ENCODE results near the gene QRICH2.
"Not testable (repeated sequence)": the region's sequence is repeated elsewhere in the genome, so short reads cannot be mapped to it uniquely, and the experiment has no call there.

The QRICH2 gene

DNA sequence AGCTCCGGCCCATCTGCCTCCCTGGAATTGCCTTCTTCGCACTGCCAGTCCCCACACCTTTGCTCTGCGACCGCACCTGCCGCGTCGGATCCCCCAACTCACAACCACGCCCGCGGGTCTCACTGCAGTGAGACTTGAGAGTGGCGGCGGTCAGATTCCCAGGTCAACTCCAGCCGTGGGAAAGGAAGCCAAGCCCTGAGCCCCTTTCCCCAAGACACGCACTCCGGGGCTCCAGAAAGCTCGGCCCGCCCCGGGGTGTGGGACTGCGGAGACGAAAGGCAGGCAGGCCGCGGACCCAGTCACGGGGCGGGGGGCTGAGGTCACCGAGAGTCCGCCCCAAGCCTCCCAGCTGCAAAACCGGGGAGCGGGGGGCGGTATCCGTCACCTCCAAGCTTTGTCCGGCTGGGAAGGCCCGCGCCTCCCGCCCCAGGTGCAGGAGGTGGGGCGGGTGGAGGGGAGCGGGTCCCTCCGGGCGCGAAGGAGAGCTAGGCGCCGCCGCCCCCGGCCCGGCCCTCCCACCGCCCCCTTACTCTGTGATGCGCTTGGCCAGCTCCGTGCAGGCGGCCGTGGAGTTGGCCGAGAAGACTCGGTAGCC, 45.0 kb upstream of the QRICH2 start:
- TF ChIP-seq, protein P1, sequence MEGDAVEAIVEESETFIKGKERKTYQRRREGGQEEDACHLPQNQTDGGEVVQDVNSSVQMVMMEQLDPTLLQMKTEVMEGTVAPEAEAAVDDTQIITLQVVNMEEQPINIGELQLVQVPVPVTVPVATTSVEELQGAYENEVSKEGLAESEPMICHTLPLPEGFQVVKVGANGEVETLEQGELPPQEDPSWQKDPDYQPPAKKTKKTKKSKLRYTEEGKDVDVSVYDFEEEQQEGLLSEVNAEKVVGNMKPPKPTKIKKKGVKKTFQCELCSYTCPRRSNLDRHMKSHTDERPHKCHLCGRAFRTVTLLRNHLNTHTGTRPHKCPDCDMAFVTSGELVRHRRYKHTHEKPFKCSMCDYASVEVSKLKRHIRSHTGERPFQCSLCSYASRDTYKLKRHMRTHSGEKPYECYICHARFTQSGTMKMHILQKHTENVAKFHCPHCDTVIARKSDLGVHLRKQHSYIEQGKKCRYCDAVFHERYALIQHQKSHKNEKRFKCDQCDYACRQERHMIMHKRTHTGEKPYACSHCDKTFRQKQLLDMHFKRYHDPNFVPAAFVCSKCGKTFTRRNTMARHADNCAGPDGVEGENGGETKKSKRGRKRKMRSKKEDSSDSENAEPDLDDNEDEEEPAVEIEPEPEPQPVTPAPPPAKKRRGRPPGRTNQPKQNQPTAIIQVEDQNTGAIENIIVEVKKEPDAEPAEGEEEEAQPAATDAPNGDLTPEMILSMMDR (conservative IDR thresholded peaks at IDR 0.05): no peak
- peak overlapping the region; percentile 97 for H3K27ac ChIP-seq

DNA sequence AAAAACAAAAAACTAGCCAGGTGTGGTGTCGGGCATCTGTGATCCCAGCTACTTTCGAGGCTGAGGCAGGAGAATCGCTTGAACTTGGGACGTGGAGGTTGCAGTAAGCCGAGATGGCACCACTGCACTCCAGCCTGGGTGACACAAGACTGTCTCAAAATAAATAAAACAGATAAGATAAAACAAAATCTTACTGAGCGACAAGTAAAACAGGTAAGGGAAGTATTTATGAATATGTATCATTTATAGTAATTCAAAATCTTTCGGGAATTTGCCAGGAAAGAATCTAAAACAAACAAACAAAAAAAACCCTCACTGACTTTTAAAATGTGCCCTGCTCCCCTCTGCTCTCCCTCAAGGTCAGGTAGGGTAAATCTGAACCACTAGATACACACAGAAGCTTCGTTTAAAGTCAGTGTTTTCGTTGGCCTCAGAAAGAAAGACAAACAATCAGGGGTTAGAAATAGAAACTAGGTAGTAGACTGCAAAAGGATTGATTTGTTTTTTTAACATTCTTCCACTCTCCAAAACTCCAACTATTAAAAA, 43.5 kb upstream of the QRICH2 start:
- TF ChIP-seq, protein P1 (conservative IDR thresholded peaks at IDR 0.05): no peak

DNA sequence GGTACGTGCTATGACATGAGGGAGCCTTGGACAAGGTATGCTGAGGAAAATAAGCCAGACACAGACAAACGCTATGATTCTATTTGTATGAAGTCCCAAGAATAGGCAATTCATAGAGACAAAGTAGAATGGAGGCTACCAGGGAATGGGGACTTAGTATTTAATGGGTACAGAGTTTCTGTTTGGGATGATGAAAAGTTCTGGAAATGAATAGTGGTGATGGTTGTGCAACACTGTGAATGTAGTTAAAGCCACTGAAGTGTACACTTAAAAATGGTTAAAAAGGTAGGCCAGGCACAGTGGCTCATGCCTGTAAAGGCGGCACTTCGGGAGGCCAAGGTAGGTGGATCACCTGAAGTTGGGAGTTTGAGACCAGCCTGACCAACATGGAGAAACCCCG, 42.4 kb upstream of the QRICH2 start:
- TF ChIP-seq, protein P1 (conservative IDR thresholded peaks at IDR 0.05): no peak
- peak overlapping the region; percentile 97 for H3K27ac ChIP-seq

More for the DNA sequence above, 43.5 kb upstream of the QRICH2 start:
- peak overlapping the region; percentile 97 for H3K27ac ChIP-seq

DNA sequence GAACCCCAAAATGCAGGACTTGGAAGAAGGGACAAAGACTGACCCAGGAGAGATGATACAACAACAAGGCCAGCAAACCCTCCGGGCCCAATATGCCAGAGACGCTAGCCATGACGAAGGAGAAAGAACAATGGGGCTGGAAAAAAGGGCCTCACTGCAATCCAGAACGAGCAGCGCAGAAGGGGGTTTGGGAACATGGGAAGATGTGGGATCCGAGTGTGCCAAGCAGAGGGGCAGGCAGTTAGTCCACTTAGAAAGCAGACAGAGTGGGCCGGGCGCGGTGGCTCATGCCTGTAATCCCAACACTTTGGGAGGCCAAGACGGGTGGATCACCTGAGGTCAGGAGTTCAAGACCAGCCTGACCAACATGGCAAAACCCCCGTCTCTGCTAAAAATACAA, 38.9 kb upstream of the QRICH2 start:
- H3K27ac ChIP-seq: not testable (repeated sequence)

DNA sequence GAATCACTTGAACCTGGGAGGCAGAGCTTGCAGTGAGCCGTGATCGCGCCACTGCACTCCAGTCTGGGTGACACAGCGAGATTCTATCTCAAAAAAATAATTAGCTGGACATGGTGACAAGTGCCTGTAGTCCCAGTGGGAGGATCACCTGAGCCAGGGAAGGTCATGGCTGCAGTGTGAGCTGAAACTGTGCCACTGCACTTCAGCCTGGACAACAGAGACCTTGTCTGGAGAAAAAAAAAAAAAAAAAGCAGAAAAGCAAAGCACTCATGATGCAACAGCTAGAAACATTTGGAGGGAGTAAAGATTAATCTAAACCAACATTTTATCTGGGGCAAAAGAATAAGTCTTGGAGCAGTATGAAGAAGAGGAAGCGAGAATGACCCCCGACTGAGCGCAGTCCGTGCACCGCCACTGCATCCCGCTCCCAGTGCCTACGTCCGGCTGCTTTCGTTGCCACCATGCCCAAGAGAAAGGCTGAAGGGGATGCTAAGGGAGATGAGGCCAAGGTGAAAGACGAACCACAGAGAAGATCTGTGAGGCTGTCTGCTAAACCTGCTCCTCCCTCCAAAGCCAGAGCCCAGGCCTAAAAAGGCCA, 37.4 kb upstream of the QRICH2 start:
- H3K27ac ChIP-seq: no peak overlapping the region
- TF ChIP-seq, protein P1 (conservative IDR thresholded peaks at IDR 0.05): no peak

DNA sequence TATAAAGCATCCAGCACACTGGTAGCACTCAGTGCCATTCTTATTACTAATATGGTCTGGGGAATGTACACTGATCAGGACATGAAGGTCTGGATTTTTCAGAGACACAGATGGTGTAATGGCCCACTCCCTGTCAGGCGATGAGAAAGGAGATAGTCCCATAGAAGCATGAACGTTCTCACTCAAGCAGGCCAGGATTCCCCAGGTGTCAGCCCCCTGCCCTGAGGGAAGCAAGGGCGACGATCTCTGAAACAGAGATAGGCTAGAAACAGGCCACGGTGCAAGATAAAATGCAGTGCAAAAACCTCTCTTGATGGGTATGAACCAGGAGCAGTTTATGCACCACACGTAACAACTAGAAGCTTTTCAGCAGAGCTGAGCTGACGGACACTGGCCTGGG, 35.0 kb upstream of the QRICH2 start:
- TF ChIP-seq, protein P1 (conservative IDR thresholded peaks at IDR 0.05): no peak

DNA sequence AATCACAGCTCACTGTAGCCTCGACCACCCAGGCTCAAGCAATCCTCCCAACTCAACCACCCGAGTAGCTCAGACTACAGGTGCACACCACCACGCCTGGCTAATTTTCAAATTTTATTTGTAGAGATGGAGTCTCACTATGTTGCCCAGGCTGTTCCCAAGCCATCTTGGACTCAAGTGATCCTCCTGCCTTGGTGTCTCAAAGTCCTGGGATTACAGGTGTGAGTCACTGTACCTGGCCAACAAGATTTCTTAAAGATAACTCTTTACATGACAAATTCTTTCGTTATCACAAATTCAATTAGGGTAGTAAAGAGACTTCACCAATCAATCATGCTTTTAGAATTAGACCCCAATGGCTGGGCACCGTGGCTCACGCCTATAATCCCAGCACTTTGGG, 33.2 kb upstream of the QRICH2 start:
- TF ChIP-seq, protein P1 (conservative IDR thresholded peaks at IDR 0.05): no peak
- H3K27ac ChIP-seq: no peak overlapping the region

More for the DNA sequence above, 35.0 kb upstream of the QRICH2 start:
- no peak overlapping the region for H3K27ac ChIP-seq

DNA sequence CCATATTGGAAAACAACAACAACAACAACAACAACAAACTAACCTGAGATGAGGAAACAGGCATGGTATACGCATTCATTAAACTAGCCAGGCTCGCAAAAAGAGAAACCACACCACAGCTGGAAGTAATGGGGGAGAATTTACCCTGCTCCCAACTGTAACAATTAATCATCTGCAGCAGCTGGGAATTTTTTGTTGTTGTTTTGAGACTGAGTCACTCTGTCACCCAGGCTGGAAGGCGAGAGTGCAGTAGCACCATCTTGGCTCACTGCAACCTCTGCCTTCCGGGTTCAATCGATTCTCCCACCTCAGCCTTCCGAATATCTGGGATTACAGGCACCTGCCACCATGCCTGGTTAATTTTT, 29.3 kb upstream of the QRICH2 start:
- no peak overlapping the region for H3K27ac ChIP-seq
- TF ChIP-seq, protein P1 (conservative IDR thresholded peaks at IDR 0.05): no peak

Measured in VCaP (cell line).